ENCODE results near the gene ANKRD7.

The ANKRD7 gene, protein sequence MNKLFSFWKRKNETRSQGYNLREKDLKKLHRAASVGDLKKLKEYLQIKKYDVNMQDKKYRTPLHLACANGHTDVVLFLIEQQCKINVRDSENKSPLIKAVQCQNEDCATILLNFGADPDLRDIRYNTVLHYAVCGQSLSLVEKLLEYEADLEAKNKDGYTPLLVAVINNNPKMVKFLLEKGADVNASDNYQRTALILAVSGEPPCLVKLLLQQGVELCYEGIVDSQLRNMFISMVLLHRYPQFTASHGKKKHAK

DNA sequence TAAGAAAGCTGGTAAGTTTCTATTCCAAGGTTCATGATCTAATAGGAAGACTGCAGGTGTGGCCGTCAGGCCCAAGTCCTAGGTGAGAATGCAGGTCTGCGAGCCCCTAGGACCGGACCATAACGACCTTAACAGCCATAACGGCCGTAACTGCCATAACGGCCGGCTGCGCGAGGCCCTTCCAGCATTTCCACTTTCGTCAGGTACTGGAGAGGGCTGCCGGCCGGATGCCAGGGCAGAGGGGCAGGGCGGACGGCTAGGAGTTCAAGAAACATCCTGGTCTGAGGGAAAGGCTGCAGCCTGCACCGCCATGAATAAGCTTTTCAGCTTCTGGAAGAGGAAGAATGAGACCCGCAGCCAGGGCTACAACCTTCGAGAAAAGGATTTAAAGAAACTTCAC lies at the start of gene ANKRD7:
Gene ANKRD7, plus strand, starts transcription at position 184 of the 400 bp plus-strand sequence. Its CDS starts 127 bp downstream, at position 311.
- DNase-seq = no peak

DNA sequence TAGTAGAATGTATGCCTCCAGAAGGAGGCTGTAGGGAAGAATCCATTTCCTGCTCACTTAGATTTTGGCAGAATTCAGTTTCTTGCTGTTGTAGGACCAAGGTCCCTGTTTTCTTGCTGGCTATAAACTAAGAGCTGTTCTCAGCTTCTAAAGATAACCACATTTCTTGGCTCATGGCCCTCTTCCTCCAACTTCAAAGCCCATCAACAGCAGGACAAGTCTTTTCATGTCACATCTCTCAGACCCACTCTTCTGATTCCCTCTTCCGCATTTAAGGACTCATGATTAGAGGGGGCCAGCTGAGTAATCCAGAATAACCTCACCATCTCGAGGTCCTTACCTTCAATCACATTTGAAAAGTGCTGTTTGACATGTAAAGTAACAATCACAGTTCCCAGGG lies 48.8 kb upstream of the ANKRD7 start:
- DNase-seq = no peak

DNA sequence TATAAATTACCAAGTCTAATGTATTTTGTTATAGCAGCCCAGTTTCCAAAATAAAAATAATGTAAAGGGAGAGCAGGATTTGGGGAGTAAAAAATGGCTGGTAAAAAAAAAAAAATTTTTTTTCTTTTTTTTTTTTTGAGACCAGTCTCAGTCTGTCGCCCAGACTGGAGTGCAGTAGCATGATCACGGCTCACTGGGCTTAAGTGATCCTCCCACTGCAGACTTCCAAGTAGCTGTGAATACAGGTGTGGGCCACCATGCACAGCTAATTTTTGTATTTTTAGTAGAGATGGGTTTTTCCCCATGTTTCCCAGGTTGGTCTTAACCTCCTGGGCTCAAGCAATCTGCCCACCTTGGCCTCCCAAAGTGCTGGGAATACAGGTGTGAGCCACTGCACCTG lies 45.3 kb upstream of the ANKRD7 start:
- DNase-seq = no peak

DNA sequence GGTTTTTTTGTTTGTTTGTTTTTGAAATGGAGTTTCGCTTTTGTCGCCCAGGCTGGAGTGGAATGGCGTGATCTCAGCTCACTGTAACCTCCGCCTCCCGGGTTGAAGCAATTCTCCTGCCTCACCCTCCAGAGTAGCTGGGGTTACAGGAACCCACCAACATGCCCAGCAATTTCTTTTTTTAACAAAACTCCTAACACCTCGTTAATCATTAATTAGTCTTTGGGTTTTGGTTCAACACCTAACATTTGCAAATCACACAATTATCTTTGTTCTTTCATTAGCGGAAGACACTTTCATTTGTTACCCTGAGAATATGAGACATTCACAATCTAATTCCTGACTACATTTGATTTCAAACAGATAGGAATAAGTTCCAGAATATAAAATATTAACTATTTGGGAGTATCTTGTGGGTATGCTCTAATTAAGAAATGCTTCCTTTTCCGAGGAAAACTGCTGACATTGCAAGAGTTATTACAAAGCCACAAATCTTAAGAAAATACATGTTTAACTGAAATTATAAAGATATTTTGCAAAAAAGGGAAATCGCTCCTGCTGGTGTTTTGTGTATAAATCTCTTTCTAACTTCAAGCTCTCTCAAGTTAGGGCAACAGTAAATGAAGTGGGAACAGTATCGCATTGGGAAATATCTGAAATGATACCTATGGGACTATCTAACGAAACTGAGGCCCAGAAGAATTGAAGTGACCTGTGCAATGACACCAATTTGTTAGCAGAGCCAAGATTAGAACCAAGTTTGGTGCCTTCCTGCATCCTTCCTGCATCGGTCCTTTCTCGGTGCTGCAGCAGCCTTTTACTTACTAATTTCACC lies 41.7 kb upstream of the ANKRD7 start:
- DNase-seq = no peak

DNA sequence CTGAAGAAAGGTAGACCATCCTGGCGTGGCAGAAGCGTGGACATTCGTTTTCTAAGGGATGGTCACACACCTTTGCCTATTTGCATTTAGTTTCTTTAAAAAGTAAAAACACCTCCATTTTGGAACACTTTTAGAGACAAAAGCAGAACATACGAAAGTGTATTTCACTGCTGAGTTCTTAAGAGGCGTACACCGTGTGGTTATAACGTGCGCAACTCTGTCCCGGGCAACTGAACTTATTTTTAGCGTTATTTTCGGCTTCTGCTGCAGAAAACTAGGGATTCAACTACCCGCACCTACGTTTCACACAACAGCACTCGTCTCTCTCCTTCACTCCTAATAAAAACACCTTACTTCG lies 41.1 kb upstream of the ANKRD7 start:
- no peak for DNase-seq

DNA sequence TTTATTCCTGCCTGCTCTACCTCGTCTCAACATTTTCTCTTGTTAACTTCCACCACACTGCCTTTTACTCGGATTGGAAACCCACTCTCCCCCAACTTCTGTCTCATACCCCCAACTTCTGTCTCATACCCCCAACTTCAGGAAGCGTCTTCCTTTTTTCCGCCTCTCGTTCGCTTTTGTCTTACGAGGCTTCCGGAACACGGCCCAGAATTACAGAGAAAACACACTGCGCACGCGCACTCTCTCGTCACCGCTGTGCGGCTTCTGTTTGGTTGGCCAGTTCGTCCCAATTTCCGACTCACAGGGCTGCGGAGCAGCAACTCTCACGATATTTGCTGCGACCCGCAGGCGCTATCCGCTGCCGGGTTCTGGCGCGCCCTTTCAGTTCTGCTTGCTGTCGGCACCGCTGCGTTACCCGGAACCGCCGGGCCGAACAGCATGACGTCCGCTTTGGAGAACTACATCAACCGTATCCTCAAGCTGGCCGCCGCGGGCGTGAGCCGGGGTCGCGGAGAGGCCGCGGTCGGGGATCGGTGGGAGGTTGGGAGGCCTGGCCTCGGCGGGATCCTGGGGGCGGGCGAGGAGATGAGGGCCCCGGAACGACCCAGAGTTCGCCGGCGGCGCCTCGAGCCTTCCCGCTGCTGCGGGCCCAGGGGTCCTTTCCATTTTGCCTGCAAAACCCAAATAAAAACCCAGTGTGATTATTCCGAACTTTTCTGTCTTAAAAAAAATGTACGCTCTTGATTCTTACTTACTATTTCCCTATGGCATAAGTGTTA lies 40.5 kb upstream of the ANKRD7 start, which contains the start of gene LSM8:
Gene LSM8, plus strand, starts transcription at position 379 of the 779 bp plus-strand sequence. Its CDS starts 60 bp downstream, at position 439.
- DNase-seq = peak; percentile 75

DNA sequence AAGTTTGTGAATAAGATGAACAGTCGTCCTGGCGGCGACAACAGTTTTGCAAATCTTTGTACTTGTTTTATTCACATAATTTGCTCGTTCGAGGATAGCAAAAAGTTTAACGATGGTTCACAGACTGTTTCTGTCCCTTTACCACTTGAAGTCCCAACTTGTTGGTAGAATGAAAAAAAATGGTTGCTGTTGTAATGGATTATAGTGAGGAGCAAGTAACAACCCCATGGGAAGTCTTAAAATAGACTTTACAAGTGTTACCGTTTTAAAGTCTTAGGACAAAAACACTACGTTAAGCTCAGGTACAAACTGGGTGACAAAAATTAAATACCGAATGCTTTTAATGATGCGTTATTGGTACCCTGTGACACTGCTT lies 40.0 kb upstream of the ANKRD7 start:
- DNase-seq = no peak

DNA sequence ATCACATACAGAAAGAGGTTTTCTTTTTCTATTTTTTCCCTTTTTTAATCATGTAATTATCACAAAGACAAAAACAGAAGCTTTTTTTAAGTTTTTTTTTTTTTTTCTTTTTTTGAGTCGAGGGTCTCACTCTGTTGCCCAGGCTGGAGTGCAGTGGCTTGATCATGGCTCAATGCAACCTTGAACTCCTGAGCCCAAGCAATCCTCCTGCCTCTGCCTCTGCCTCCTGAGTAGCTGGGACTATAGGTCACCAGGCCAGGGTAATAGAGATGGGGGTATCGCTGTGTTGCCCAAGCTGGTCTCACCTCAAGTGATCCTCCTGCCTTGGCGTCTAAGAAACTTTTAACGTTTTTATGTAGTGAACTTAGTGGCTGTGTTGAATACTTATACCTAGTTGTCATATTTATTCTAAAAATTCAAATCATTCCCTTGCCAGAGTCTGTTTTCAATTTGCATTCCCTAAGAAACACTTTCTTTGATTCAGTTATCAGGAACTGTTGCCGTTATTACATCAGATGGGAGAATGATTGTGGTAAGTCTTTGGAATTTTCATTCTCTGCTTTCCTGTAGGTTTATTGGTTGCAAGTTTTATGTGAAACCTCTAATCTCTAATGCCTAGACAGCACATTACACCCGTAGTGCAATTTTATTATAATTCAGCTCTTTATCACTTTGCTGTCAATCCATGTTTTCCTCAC lies 39.2 kb upstream of the ANKRD7 start:
- no peak for DNase-seq

DNA sequence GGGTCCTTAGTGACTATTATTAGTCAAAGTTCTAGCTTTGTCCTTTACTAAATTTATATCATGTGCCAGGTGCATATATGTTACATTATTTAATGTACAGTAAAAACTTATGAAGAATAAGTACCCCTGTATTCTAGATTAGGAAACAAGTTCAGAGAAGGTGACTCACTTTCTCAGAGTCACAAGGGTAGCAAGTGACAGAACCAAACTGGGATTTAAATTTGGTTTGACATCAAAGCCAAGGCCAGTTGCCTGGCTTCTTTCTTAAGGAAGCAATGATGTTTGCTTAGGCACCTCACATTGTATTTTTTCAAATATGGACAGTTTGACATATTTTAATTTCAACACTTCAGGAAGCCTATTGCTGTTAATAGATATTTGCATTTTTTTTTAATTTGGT lies 38.0 kb upstream of the ANKRD7 start:
- DNase-seq = no peak

DNA sequence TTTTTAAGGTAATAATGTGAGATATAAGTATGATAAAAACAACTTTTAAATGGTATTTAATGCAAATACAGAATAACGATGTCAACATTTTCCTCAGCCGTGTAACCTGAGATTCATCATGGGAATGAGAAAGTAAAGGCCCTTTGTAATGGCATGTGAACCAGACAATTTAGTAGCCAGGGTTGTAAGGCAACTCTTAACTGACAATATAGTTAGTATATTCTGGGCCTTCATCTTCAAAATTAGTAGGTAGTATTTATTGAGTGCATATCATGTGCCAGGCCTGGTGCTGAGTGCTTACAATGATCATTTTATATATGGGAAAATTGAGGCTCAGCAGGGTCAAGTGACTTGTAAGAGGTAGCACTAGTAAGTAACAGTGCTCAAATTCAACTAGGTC lies 29.9 kb upstream of the ANKRD7 start:
- no peak for DNase-seq

DNA sequence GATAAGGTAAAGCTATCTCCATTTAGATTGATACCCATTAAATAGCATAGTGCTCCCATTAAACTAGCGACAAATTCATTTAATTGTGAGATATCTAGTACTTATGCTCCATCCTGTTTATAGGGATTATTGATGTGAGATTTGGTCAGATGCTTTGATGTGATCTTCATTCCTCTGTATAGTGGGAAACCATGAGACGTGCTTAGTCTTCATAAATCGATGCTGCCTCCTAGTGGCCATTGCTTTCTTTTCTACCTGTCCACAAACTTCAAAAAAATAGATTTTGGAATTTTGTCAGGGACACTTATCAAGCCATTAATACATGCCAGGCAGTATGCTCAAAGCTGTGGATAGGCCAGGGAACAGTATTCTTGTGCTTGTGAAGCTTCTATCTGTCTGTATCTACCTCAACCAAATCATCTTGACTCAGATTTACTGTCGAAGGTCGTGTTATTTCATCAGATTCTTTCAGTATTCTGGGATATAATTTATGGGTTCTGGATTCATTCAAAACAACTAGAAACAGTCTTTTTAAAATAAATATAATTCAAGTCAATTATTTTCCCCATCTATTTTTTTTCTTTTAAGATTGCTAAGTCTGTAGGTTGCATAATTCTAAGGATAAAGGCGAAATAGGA lies 28.5 kb upstream of the ANKRD7 start:
- DNase-seq = no peak

DNA sequence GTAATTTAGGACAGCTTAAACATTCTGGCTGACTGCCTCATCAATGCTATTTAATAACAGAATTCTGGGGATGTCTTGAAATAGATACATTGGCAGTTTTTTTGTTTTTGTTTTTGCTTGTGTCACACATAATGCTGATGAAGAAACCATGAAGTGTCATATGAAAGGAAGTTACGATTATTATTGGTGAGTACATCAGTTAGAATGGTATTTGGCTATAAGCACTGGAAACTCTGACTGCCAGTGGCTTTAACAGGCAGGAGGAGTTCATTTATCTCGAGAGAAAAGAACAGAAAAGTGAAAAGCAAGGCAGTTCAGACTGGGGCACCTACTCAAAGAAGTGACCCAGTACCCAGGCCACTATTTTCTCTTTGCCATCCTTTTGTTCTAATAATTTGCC lies 22.4 kb upstream of the ANKRD7 start:
- no peak for DNase-seq

DNA sequence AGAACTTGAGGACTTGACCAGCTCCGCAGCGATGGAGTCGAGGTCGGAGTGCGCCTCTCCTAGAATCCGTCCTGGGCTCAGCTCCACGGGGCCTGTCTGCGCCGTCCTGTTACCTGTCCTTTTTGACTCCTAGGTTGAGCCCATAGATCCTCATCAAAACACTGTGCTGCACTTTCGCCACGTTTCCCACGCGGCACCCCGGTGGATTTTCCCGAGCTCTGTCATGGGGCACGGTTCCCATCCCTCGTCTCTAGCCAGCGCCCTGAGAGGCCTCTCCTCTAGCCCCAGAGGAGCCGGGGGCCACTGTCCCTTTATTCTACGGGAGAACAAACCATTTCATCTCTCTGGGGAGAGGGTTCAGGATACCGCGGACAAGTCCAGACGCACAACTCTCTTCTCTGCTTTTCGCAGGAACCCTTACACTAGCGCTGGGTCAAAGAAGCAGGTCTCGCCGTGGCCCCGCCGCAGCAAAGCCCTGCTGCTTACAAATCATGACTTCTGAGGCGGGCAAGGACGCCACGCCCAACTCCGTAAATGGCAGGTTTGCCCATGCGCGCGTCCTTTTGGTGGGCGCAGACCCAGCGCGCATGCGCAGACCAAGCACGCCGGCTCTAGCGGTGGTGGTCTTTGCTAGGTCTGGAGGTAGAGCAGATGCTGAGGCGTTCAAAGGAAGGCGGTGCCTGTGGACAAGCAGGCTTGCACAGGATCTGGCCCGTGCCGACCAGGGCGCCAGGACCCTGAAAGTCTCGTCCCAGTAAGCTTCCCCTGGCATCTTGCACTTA lies 10.3 kb upstream of the ANKRD7 start:
- peak; percentile 80 for DNase-seq

DNA sequence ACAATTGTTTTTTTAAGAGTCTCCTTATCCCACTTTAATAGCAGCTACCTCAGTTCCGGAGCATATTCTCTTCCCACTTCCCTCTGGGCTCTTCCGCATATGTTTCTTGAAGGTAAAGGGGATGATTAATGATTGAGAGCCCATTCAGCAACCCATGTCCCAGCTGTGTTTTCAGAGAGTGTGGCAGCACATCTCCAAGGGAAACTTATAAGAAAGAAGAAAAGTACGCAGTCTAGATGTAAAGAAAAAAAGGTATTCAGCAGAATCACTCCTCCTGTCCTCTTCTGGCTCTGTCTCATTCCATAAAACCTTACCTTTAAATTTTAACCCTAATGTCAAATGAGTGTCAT lies 9.7 kb upstream of the ANKRD7 start:
- DNase-seq = no peak

DNA sequence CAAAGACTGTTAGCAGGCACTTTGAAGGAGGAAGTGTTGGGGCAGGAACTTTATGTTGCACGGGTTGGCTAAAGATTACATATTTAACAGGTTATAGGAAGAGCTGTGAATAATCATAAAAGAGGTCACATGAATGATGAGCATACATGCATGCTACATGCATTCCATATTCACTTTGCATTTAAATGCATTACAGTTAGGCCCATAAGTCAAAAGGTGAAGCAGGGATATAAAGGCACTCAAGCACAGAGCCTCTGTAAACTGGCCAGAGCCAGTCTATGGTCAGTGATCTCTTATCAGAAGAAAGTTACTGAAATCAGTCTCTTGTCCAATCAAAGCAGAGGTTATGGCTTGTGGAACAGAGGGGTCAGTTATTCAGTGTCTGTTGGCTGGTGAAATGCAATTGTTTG lies 7.3 kb upstream of the ANKRD7 start:
- no peak for DNase-seq

DNA sequence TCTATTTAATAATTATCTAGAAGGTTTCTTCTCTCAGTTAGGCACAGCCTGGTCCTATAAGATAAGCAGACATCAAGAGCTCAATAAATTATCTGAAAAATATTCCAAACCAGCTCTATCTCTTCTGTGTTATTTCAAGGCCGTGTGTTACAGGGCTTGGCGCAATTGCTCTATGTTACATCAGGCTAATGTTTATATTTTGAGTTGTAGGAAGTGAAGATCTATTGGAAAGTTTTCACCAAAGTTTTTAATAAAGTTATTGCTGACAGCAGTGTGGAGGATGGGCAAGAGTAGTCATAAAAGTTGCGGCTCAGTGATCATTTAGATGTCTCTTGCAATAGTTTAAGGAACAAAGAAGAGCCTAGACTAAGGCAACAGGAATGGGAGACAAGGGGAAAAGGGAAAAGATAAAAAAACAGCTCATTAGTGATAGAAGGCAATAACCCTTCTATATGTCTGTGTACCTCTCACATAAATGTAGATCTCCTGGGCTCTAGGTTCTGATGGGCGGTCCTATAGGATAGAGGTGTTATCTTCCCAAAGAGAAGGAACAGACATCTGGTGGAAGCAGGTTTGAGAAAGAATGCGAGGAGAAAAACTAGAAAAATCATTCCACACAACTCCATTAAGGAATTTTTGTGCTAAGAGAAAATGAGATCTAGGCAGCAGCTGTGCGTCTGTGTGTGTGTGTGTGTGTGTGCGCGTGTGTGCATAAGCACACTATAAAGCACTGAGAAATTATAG lies 5.9 kb upstream of the ANKRD7 start:
- no peak for DNase-seq

DNA sequence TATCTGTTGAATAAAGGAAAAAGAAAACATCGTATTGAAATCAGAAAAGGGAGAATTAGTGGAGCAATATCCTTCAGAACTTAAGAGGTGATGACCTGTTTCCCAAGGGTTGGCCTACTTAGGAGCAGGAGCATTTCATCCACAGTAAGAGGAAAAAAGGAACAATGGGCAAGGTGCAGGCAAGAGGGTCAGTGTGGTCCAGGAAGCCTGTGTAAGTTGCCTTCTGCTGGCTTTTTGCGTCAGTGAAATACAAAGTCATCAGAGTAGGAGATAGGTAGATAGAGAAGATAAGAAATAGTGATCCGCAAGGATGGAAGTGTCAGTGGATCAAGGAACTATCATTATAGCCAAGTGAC lies 5.4 kb upstream of the ANKRD7 start:
- no peak for DNase-seq

DNA sequence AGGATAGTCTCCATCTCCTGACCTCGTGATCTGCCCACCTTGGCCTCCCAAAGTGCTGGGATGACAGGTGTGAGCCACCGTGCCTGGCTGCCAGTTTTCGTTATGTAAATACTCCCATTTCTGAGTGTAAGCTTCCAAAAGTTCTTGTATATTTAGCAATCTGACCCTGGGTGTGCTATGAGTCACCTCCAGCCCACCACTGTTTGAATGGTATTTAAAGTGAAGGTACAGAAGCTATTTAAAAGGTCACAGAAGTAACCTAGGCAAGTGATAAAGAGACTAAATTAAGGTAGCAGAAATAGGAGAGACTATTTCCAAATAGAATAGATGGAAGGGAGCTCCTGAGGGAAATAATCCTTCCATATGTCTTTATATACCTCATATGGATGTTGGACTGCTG lies 3.9 kb upstream of the ANKRD7 start:
- DNase-seq = no peak

DNA sequence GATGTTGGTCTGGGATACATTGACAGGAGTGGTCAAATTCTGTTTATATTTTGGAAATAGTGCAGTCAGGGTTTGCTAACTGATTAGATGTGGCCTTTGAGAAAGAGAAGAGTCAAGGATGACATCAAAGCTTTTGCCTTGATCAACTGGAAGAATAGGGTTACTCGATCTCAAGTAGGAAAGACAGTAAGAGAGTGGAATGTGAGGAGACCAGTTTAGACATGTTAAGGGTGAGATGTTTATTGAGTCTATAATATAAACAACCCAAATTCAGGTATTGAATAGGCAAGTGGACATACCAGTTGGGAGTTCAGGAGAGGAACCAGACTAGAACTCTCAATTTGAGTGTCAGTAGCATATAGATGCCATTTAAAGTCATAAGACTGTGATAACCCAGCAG lies 1.9 kb upstream of the ANKRD7 start:
- no peak for DNase-seq

DNA sequence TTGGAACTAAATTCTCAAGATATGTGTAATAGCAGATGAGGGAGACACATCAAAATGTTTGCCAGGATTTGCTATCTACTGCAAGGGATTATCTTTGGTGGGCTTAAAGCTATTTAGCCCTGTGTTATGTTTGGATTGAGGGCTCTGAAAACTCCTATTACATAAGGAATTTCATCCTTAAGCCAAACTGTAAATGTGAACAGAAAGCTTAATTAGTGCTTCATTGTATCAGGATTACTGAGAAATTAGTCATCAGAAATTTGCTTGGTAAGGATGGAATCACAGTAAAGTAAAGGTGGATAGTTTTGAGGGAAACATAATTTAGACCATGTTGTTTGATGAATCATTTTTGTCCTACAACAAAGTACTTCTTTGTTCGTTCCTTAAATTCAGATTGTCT lies 8.3 kb downstream of the ANKRD7 start:
- no peak for DNase-seq

DNA sequence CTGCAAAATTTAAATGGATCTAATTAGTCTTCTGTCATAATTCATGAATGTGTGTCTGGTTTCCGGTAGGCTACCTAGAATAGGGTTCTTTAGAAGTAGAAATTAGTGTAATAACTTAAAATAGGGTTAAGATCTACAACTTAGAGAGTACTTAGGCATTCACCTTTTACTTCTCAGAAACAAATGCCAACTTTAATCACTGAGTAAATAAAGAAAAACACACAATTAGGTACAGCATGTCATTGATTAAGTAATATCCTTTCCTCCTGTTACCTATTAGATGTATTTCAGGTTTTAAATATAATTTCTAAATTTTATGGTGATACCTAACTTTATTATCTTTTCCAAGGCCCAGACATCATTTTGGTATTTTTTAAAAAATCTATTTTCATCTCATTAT lies 9.3 kb downstream of the ANKRD7 start:
- DNase-seq = no peak
